K562 (cell line): Measurements from ENCODE around the gene TNFAIP1. TPM values are rescaled to one million over a fixed set of nuclear protein-coding genes. Genes with fewer than 3 reads are reported as not detected.
A peak's percentile ranks its signal among the peaks of the same experiment; 100 is the strongest.

Source experiments
- AFF1 ChIP-seq, 2 experiments: fragments of 450-650 bp; IDR thresholded peaks; 2 replicates each; pipeline ENCODE4 v1.6.1; 2018; ENCODE audit warnings: mild to moderate bottlenecking in 2 of 2, low read depth in 1 of 2; ENCODE audit not compliant: partially characterized antibody in 2 of 2
- ARID4B ChIP-seq: sonication (generic); formaldehyde crosslinking; IDR thresholded peaks from 2 replicates; pipeline ENCODE4 v1.8.0; 2022; ENCODE audit warnings: mild to moderate bottlenecking, missing genetic modification reagents
- HIVEP1 ChIP-seq: fragments of 250-450 bp; sonication (Bioruptor Pico); IDR thresholded peaks from 2 replicates; pipeline ENCODE4 v1.4.0; 2020; ENCODE audit warnings: mild to moderate bottlenecking
- KLF13 ChIP-seq: fragments of 450-650 bp; IDR thresholded peaks from 2 replicates; pipeline ENCODE4 v1.6.1; 2016; ENCODE audit warnings: missing genetic modification characterization, low read depth, mild to moderate bottlenecking, missing compliant biosample characterization, moderate library complexity, borderline replicate concordance
- L3MBTL2 ChIP-seq: fragments of 450-650 bp; IDR thresholded peaks from 2 replicates; pipeline ENCODE4 v1.6.1; 2016; ENCODE audit warnings: mild to moderate bottlenecking, moderate library complexity
- MXI1 ChIP-seq: IDR thresholded peaks from 2 replicates; pipeline ENCODE4 v1.6.1; 2011; ENCODE audit warnings: low read depth, mild to moderate bottlenecking, improper control_type of control experiment, low read length
- NFYB ChIP-seq: IDR thresholded peaks from 2 replicates; pipeline ENCODE4 v1.6.1; 2011; ENCODE audit warnings: mild to moderate bottlenecking, moderate library complexity; ENCODE audit not compliant: insufficient read length; ENCODE audit errors: extremely low read depth
- PHB2 ChIP-seq: fragments of 450-650 bp; IDR thresholded peaks from 2 replicates; pipeline ENCODE4 v1.6.1; 2017; ENCODE audit warnings: low read depth
- TBP ChIP-seq: optimal IDR thresholded peaks from 2 replicates; pipeline ENCODE3; 2011; ENCODE audit warnings: low read depth, low read length, improper control_type of control experiment
- TSHZ1 ChIP-seq: fragments of 250-450 bp; sonication (Bioruptor Pico); IDR thresholded peaks from 2 replicates; pipeline ENCODE4 v1.4.0; 2020; ENCODE audit warnings: mild to moderate bottlenecking, moderate library complexity
- USF1 ChIP-seq: sonication (generic); formaldehyde crosslinking; IDR thresholded peaks from 2 replicates; pipeline ENCODE4 v1.9.0; 2022; ENCODE audit warnings: mild to moderate bottlenecking, missing genetic modification reagents
- ZNF134 ChIP-seq: fragments of 250-450 bp; sonication (Bioruptor Pico); conservative IDR thresholded peaks from 2 replicates; pipeline ENCODE4 v1.4.0; 2020
- ZNF764 ChIP-seq: fragments of 250-450 bp; sonication (Bioruptor Pico); IDR thresholded peaks from 2 replicates; pipeline ENCODE4 v1.4.0; 2020; ENCODE audit warnings: low read depth, mild to moderate bottlenecking, moderate library complexity
- polyA plus RNA-seq, 8 experiments: library from polyadenylated mRNA; depleted of rRNA in 4 of 8; stranded (reverse) in 5 of 8; unstranded in 3 of 8; fragments of >200 nt; fragmentation: Nextera tagmentation in 2 of 8; fragmentation: Illumina TruSeq in 1 of 8; extraction: Ambion mirVana in 2 of 8; extraction: Trizol in 1 of 8; gene quantifications; 2 replicates each; pipeline versions ENCODE4 v1.2.1 to v1.2.3, GENCODE V29; 2011 to 2014; ENCODE audit warnings: inconsistent platforms in 1 of 8, missing spikeins in 1 of 8
- total RNA-seq, 7 experiments: library from RNA; depleted of rRNA in 6 of 7; stranded (reverse); fragments of >200 nt in 6 of 7; fragmentation: Illumina TruSeq in 2 of 7; extraction: Trizol in 2 of 7; gene quantifications; 2 replicates each; pipeline versions ENCODE4 v1.2.1 to v1.2.3, GENCODE V29; 2011 to 2021; ENCODE audit warnings: low replicate concordance in 1 of 7

TNFAIP1 gene
- total and polyA plus RNA-seq, 9 of the 15 experiments (the other 6 are each of a cell fraction or from before 2014, with no cell fraction given) = 2.1 to 20.1 (median 8.2) TPM

GRCh38 chr17:28335201-28335958, at the start of gene TNFAIP1, which contains the start of gene IFT20 (continued):
- 0 out of 2 replicates have a peak, but pooled peaks have one; percentile 49 for TF ChIP-seq TSHZ1 (CRISPR knock-in tag)
- no peak for TF ChIP-seq KLF13 (tag)
- no peak for TF ChIP-seq NFYB
- TF ChIP-seq ZNF764 (CRISPR knock-in tag) = no peak
- TF ChIP-seq ZNF134 (CRISPR knock-in tag) = 0 out of 2 replicates have a peak, but pooled peaks have one; percentile 18
- TF ChIP-seq L3MBTL2 = peak; percentile 62
- TF ChIP-seq HIVEP1 (CRISPR knock-in tag) = 0 out of 2 replicates have a peak, but pooled peaks have one; percentile 21
- TF ChIP-seq ARID4B (CRISPR knock-in tag) = peak; percentile 83
- peak in 1 of 2 experiments; percentile 97 for TF ChIP-seq AFF1 (IDR thresholded peaks at IDR 0.05; ENCODE audit: low read depth in 1 of 2, partially characterized antibody in 2 of 2)
- TF ChIP-seq USF1 (CRISPR knock-in tag) = 0 out of 2 replicates have a peak, but pooled peaks have one; percentile 6
- peak; percentile 51; the same call in 1 of the 2 replicates for TF ChIP-seq MXI1
- no peak for TF ChIP-seq PHB2
- peak; percentile 65 for TF ChIP-seq TBP
